BLaER1 treated with 17β-estradiol and CSF1 and Interleukin-3, amounts not matched to agents 10 nM and 100 nM (cell line): ENCODE results near the gene E2F1.

Experiments used
- H3K27ac ChIP-seq, 11 experiments: shearing (Covaris generic); formaldehyde crosslinking; 2 replicates each; pipeline ENCODE4 v1.8.1; 2022
- H3K27me3 ChIP-seq, 11 experiments: shearing (Covaris generic); formaldehyde crosslinking; 2 replicates each; pipeline ENCODE4 v1.8.1; 2022
- H3K36me3 ChIP-seq, 11 experiments: shearing (Covaris generic); formaldehyde crosslinking; 2 replicates each; pipeline ENCODE4 v1.8.1; 2022
- H3K4me1 ChIP-seq, 10 experiments: shearing (Covaris generic); formaldehyde crosslinking; 2 replicates each; pipeline ENCODE4 v1.8.1; 2022
- H3K4me2 ChIP-seq, 11 experiments: shearing (Covaris generic); formaldehyde crosslinking; 2 replicates each; pipeline ENCODE4 v1.8.1; 2022
- H3K4me3 ChIP-seq, 10 experiments: shearing (Covaris generic); formaldehyde crosslinking; 2 replicates each; pipeline ENCODE4 v1.8.1; 2022
- H3K9ac ChIP-seq, 11 experiments: shearing (Covaris generic); formaldehyde crosslinking; 2 replicates each; pipeline ENCODE4 v1.8.1; 2022
- H3K9me3 ChIP-seq, 11 experiments: shearing (Covaris generic); formaldehyde crosslinking; replicated peaks in 1 of 11; 2 replicates each; pipeline ENCODE4 v1.8.1; 2022
- H4K20me1 ChIP-seq, 11 experiments: shearing (Covaris generic); formaldehyde crosslinking; 2 replicates each; pipeline ENCODE4 v1.8.1; 2022
- Cebpa-rat ChIP-seq, 11 experiments: shearing (Covaris generic); IDR thresholded peaks; 2 replicates each; pipeline ENCODE4 v1.8.1; 2022

Gene E2F1

DNA sequence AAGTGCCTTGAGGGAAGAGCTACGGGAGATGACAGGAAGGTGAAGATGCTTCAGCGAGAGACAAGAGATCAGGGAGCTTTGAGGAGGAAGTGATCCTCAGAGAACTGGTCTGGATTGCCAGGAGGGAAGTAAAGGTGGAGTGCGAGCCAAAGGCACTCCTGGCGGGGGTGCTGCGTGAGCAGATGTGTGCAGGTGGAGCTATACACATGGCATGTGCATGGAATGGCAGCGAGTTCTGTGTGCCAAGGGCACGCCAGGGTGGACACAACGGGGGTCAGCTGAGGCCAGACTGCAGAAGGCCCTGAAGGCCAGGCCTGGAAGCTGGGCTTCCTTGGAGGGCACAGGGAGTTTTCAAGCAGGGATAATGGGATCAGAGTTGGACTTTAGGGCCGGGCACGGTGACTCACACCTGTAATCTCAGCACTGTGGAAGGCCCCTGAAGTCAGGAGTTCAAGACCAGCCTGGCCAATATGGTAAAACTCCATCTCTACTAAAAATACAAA, 27.7 kb upstream of the E2F1 start:
- no peaks in the 10 kb centered on the region for H3K27me3 ChIP-seq
- no peak overlapping the region for H3K4me3 ChIP-seq
- no peaks in the 10 kb centered on the region for H4K20me1 ChIP-seq
- no peak overlapping the region for H3K4me2 ChIP-seq
- no peaks in the 10 kb centered on the region for H3K36me3 ChIP-seq
- H3K9me3 ChIP-seq, result no peaks in the 10 kb centered on the region
- H3K27ac ChIP-seq, result no peak overlapping the region
- no peak for TF ChIP-seq Cebpa-rat (IDR thresholded peaks at IDR 0.05)
- H3K9ac ChIP-seq, result no peak overlapping the region
- no peaks in the 10 kb centered on the region; a peak in 1 of 20 replicates for H3K4me1 ChIP-seq

DNA sequence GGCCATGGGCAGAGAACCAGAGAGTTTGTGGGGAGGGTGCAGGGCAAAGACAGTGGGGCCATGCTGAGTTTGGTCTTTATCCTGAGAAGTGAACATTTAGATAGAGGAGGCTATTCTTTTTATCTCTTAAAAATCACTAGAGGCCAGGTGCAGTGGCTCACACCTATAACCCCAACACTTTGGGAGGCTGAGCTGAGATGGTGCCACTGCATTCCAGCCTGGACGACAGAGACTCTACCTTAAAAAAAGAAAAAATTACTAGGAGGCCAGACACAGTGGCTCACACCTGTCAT, 25.2 kb upstream of the E2F1 start:
- Histone ChIP-seq H3K4me1 (no peaks in the 10 kb centered on the region; a peak in 1 of 20 replicates), H3K4me2 (no peak overlapping the region), H3K27me3 (no peaks in the 10 kb centered on the region), H3K9me3 (no peaks in the 10 kb centered on the region), H3K9ac (no peak overlapping the region), H4K20me1 (no peaks in the 10 kb centered on the region), H3K4me3 (no peak overlapping the region), H3K36me3 (no peaks in the 10 kb centered on the region), H3K27ac (no peak overlapping the region)
- no peak for TF ChIP-seq Cebpa-rat (IDR thresholded peaks at IDR 0.05)

DNA sequence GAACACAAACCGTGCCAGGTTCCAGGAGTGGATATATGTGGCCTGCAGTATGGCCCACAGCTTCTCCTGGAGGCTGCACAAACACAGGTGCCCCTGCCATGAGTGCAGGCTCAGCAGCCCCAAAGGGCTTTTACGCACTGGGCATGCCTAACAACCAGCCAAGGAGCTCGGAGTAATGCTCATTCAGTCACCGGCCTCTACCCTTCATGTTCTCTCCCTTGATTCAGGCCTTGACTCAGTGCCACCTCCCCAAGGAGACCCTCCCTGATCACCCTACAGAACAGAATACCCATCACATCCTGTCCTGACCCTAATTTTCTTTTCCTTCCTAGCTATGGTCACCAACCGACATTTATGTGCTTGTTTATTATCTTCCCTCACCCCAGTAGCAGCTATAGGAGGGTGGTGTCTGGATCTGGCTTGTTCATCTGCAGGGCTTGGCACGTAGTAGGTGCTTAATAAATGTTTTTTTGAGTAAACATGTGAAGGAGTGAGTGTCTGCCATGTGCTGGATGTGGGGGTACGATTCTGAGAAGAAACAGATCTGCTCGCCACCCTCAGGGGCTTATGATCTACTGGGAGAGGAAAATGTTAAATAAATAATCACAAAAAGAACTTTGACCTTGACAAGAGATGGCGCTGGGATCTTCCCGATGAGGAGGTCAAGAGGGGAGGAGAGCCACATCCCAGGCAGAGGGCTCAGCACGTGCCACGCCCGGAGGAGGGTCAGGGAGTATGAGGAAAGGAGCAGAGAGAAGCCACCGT, 24.7 kb upstream of the E2F1 start:
- H3K4me2 ChIP-seq, result no peak overlapping the region
- no peak overlapping the region for H3K27ac ChIP-seq
- no peaks in the 10 kb centered on the region for H3K27me3 ChIP-seq
- H3K9ac ChIP-seq, result no peak overlapping the region
- no peak overlapping the region for H3K4me3 ChIP-seq
- H3K4me1 ChIP-seq, result no peaks in the 10 kb centered on the region; a peak in 1 of 20 replicates
- H3K9me3 ChIP-seq, result no peaks in the 10 kb centered on the region
- no peaks in the 10 kb centered on the region for H4K20me1 ChIP-seq
- H3K36me3 ChIP-seq, result no peaks in the 10 kb centered on the region
- TF ChIP-seq Cebpa-rat (IDR thresholded peaks at IDR 0.05), result no peak

DNA sequence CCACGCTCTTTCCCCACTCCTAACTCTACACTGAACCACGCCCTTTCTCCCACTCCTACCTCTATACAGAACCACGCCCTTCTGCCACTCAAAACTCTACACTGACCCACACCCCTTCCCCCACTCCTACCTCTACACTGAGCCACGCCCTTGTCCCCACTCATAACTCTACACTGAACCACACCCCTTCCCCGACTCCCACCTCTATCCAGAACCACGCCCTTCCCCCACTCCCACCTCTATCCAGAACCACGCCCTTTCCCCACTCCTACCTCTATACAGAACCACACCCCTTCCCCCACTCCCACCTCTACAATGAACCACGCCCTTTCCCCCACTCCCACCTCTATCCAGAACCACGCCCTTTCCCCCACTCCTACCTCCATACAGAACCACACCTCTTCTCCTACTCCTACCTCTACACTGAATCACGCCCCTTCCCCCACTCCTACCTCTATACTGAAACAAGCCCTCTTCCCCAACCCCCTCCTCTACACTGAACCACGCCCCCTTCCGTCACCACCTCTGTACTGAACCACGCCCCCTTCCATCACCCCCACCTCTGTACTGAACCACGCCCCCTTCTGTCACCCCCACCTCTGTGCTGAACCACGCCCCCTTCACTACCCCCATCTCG, 23.8 kb upstream of the E2F1 start:
- H3K4me1 ChIP-seq, result no peaks in the 10 kb centered on the region; a peak in 1 of 20 replicates
- TF ChIP-seq Cebpa-rat (IDR thresholded peaks at IDR 0.05), result no peak
- no peak overlapping the region for H3K4me3 ChIP-seq
- H3K27me3 ChIP-seq, result no peaks in the 10 kb centered on the region
- H3K36me3 ChIP-seq, result no peaks in the 10 kb centered on the region
- H3K9me3 ChIP-seq, result no peaks in the 10 kb centered on the region
- H3K9ac ChIP-seq, result no peak overlapping the region
- H3K4me2 ChIP-seq, result no peak overlapping the region
- no peak overlapping the region for H3K27ac ChIP-seq
- H4K20me1 ChIP-seq, result no peaks in the 10 kb centered on the region

DNA sequence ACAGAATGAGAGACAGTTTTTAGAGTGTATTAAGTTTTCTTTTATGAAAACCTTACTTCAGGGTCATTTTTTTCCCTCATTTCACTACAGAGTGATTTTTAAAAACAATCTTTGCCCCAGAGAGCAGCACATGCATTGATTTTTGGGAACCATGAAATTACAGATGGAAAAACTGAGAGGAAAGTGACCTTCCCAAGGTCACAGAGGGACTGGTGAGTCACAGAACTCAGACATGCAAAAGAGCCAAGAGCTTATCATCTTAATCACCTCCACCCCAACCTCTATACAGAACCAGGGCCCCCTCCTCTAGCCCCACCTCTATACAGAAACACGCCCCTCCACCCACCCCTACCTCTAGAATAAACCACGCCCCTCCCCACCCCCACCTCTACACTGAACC, 23.2 kb upstream of the E2F1 start:
- Histone ChIP-seq H3K27ac (no peak overlapping the region), H4K20me1 (no peaks in the 10 kb centered on the region), H3K4me2 (no peak overlapping the region), H3K27me3 (no peaks in the 10 kb centered on the region), H3K9ac (no peak overlapping the region), H3K4me3 (no peak overlapping the region), H3K4me1 (no peaks in the 10 kb centered on the region; a peak in 1 of 20 replicates), H3K9me3 (no peaks in the 10 kb centered on the region), H3K36me3 (no peaks in the 10 kb centered on the region)
- TF ChIP-seq Cebpa-rat (IDR thresholded peaks at IDR 0.05), result no peak

DNA sequence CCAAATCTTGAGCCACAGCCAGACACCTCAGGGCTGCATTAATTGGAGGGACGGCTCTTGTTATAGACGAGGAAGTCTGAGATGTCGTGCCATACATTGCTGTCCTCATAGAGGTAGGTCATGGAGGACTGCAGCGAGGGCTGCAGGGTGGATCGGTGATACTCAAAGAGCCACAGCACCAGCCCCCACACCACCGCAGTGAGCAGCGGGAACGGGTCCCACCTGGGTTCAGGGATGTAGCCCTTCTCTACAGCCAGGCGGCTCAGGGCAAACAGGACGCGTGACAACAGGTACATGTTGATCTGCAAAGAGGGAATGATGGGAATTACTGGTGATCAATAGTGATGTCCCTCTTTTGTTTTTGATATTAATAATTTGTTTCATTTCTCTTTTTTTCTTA, 21.5 kb upstream of the E2F1 start:
- Histone ChIP-seq H4K20me1 (no peaks in the 10 kb centered on the region), H3K4me2 (no peak overlapping the region), H3K9me3 (no peaks in the 10 kb centered on the region), H3K4me3 (no peak overlapping the region), H3K9ac (no peak overlapping the region), H3K27ac (no peak overlapping the region), H3K36me3 (no peaks in the 10 kb centered on the region), H3K4me1 (peaks cover 0 to 11% (median 8%) of the 10 kb centered on the region in 10 experiments; a peak in 13 of 20 replicates), H3K27me3 (no peaks in the 10 kb centered on the region)
- no peak for TF ChIP-seq Cebpa-rat (IDR thresholded peaks at IDR 0.05)

DNA sequence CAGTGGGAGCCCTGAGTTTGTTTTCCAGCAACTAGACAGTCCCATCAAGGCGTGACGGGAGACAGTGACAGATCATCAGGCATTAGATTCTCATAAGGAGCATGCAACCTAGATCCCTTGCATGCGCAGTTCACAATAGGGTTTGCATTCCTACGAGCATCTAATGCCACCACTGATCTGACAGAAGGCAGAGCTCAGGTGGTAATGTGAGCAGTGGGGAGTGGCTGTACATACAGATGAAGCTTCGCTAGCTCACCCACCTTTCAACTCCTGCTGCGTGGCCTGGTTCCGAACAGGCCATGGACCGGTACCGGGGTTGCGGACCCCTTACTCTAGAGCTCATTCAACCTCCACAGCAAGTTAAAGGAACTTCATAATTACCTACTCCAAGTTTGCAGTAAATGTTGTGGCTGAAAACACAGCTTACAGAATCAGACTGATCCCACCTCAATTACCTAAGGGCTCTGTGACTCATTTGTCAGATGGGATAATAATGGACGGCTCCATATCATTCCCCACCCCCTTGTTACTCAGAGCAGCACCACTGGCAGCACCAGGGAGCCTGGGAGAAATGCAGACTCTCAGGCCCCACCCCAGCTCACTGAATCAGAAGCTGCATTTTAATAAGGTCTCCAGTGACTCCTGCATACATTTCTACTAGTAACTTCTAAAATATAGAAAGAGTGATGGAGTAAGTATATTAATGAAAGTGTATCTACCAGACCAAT, 18.2 kb upstream of the E2F1 start:
- H3K27me3 ChIP-seq, result no peaks in the 10 kb centered on the region
- H3K4me1 ChIP-seq, result peaks cover 0 to 16% (median 9%) of the 10 kb centered on the region in 10 experiments; a peak in 13 of 20 replicates
- no peaks in the 10 kb centered on the region for H3K36me3 ChIP-seq
- no peak overlapping the region for H3K4me2 ChIP-seq
- H3K27ac ChIP-seq, result no peak overlapping the region
- no peak overlapping the region for H3K4me3 ChIP-seq
- no peak overlapping the region for H3K9ac ChIP-seq
- no peaks in the 10 kb centered on the region for H4K20me1 ChIP-seq
- H3K9me3 ChIP-seq, result peaks cover 15 to 25% (median 19%) of the 10 kb centered on the region in 11 experiments; a peak in 21 of 22 replicates
- no peak for TF ChIP-seq Cebpa-rat (IDR thresholded peaks at IDR 0.05)

DNA sequence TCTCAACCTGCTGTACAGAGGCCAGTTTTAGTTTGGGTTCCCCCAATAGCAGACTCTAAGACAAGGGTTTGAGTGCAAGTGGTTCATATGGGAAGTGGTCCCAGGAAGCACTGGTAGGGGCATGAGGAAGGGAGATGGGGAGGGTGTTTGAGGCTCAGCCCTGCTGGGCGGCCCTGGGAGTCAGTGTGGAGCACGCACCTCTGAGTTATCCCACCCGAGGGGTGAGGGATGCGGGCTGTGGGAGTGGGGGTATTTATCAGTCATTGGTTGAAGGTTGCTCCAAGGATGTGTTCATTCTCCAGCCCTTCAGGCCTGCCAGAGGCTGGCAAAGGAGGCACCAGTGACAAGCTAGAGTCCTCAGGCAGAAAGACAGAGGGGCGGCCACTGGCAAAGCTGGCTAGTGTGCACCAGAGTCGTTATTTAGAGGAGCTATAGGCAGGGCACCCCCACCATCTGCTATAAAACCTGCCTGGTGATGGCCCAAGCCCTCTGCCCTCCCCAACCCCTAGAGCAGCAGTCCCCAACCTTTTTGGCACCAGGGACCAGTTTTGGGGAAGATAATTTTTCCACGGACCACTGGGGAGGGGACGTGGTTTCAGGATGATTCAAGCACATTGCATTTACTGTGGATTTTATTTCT, 17.4 kb upstream of the E2F1 start:
- Histone ChIP-seq H3K4me2 (peak overlapping the region in 7 of 11 experiments; percentile 19 to 66 (median 38); a peak in 9 of 22 replicates), H3K36me3 (no peaks in the 10 kb centered on the region), H3K27ac (no peak overlapping the region), H3K9ac (no peak overlapping the region), H3K27me3 (no peaks in the 10 kb centered on the region), H4K20me1 (no peaks in the 10 kb centered on the region), H3K9me3 (peaks cover 19 to 32% (median 25%) of the 10 kb centered on the region in 11 experiments; a peak in 21 of 22 replicates), H3K4me1 (peaks cover 0 to 16% (median 9%) of the 10 kb centered on the region in 10 experiments; a peak in 13 of 20 replicates), H3K4me3 (no peak overlapping the region)
- TF ChIP-seq Cebpa-rat (IDR thresholded peaks at IDR 0.05), result no peak

DNA sequence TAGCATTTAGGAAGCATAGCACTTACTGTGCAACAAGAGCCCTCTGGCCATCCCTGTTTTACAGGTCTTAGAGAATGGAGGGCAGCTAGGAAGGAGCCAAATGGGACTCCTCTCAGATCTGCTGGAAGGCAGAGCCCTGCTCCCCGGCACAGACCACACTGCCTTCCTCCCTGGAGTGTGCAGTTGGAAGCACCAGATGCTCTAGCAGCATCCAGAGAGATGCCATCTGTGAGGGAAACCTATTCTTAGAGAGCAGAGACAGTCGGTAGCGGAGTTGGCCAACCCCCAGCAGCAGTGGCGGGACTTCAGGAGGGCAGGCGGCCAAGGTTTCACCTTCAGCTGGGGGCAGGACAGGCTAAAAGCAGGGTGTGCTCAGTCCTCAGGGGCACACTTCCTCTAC, 16.7 kb upstream of the E2F1 start:
- TF ChIP-seq Cebpa-rat (IDR thresholded peaks at IDR 0.05), result no peak
- no peak overlapping the region for H3K27ac ChIP-seq
- 0 out of 22 replicates have a peak overlapping the region, but pooled peaks of 1 of the 11 experiments have one; percentile 24 for H3K9ac ChIP-seq
- no peaks in the 10 kb centered on the region for H4K20me1 ChIP-seq
- peak overlapping the region in 8 of 11 experiments; percentile 19 to 66 (median 44); a peak in 13 of 22 replicates for H3K4me2 ChIP-seq
- H3K4me3 ChIP-seq, result no peak overlapping the region
- H3K27me3 ChIP-seq, result no peaks in the 10 kb centered on the region
- H3K4me1 ChIP-seq, result peaks cover 0 to 16% (median 9%) of the 10 kb centered on the region in 10 experiments; a peak in 13 of 20 replicates
- H3K36me3 ChIP-seq, result no peaks in the 10 kb centered on the region
- peaks cover 27 to 40% (median 32%) of the 10 kb centered on the region in 11 experiments for H3K9me3 ChIP-seq
